ENCODE results near the gene TLCD3A. TPM values are rescaled to one million over a fixed set of nuclear protein-coding genes. Genes with fewer than 3 reads are reported as not detected.
A peak's percentile ranks its signal among the peaks of the same experiment; 100 is the strongest.

Gene TLCD3A
- total and polyA plus RNA-seq, 12 donors, result 1.1 to 4.5 (median 2.6) TPM

GRCh38 chr17:731644-732066, 741 bp upstream of the TLCD3A start:
- ATAC-seq (peak in 4 of 8 donors; percentile 18 to 43 (median 34)), DNase-seq (no peak)
- TF ChIP-seq CTCF (IDR thresholded peaks at IDR 0.05), result no peak
- H3K27me3 ChIP-seq, result peaks cover 0 to 12% (median 0%) of the 10 kb centered on the region in 7 donors
- H3K27ac ChIP-seq, result peak overlapping the region in 9 of 10 donors; percentile 65 to 89 (median 77)
- intact Hi-C loops (cut with DNase I), result no loop called here
- WGBS, 2 donors, result 10 to 14% methylated on average over 26 of the region's 26 CpGs
- H3K9me3 ChIP-seq, result no peaks in the 10 kb centered on the region
- H3K36me3 ChIP-seq, result peaks cover 0 to 21% (median 0%) of the 10 kb centered on the region in 9 donors
- H3K4me1 ChIP-seq, result peaks cover 0 to 25% (median 17%) of the 10 kb centered on the region in 9 donors
- H3K4me3 ChIP-seq, result peak overlapping the region; percentile 63 to 95 (median 78)

GRCh38 chr17:732902-733720, 715 bp downstream of the TLCD3A start:
- H3K36me3 ChIP-seq, result peaks cover 0 to 30% (median 0%) of the 10 kb centered on the region in 9 donors
- intact Hi-C loops (cut with DNase I), result no loop called here
- no peak for TF ChIP-seq CTCF (IDR thresholded peaks at IDR 0.05)
- peak overlapping the region; percentile 58 to 95 (median 78) for H3K4me3 ChIP-seq
- H3K27me3 ChIP-seq, result peaks cover 0 to 12% (median 0%) of the 10 kb centered on the region in 7 donors
- ATAC-seq (peak; percentile 49 to 77 (median 56)), DNase-seq (peak in 1 of 2 donors; percentile 31)
- H3K27ac ChIP-seq, result peak overlapping the region in 9 of 10 donors; percentile 60 to 89 (median 81)
- H3K9me3 ChIP-seq, result no peaks in the 10 kb centered on the region
- peaks cover 0 to 25% (median 17%) of the 10 kb centered on the region in 9 donors for H3K4me1 ChIP-seq
- WGBS, 2 donors, result 8% methylated on average over 55 to 57 of the region's 57 CpGs

- H3K27ac ChIP-seq, result no peak overlapping the region
- TF ChIP-seq CTCF (IDR thresholded peaks at IDR 0.05), result no peak
- ATAC-seq (no peak), DNase-seq (no peak)
- peaks cover 0 to 25% (median 17%) of the 10 kb centered on the region in 9 donors for H3K4me1 ChIP-seq
- H3K27me3 ChIP-seq, result peaks cover 0 to 12% (median 0%) of the 10 kb centered on the region in 7 donors
- peak overlapping the region in 5 of 10 donors; percentile 63 to 85 (median 80) for H3K4me3 ChIP-seq
- no peaks in the 10 kb centered on the region for H3K9me3 ChIP-seq
- WGBS, 2 donors, result 80% methylated on average over 10 of the region's 10 CpGs
- H3K36me3 ChIP-seq, result peaks cover 0 to 37% (median 0%) of the 10 kb centered on the region in 9 donors
- intact Hi-C loops (cut with DNase I), result no loop called here
Observed at GRCh38 chr17:733743-734142, 1.3 kb downstream of the TLCD3A start.

- DNase-seq (no peak), ATAC-seq (no peak)
- intact Hi-C loops (cut with DNase I), result no loop called here
- Histone ChIP-seq H3K27ac (no peak overlapping the region), H3K27me3 (no peaks in the 10 kb centered on the region), H3K9me3 (no peaks in the 10 kb centered on the region), H3K4me3 (no peak overlapping the region), H3K4me1 (peaks cover 0 to 24% (median 8%) of the 10 kb centered on the region in 9 donors), H3K36me3 (peaks cover 0 to 76% (median 5%) of the 10 kb centered on the region in 9 donors)
- no peak for TF ChIP-seq CTCF (IDR thresholded peaks at IDR 0.05)
- WGBS, 2 donors, result 96% methylated on average over 13 of the region's 13 CpGs
Observed at GRCh38 chr17:737561-738113, 5.2 kb downstream of the TLCD3A start.
